ENCODE data around the gene PDZD2.
"Not testable (repeated sequence)": the region's sequence is repeated elsewhere in the genome, so short reads cannot be mapped to it uniquely, and the experiment has no call there.

GRCh38 chr5:32080565-32080964 lies 441.6 kb downstream of the PDZD2 start:
- TF ChIP-seq CTCF, POLR2A (IDR thresholded peaks at IDR 0.05): not testable (repeated sequence)
